Tibial nerve (tissue), 3 donors: ENCODE measurements around the gene ATF4.

Source experiments
- CTCF ChIP-seq, 5 experiments: fragments of 200-600 bp in 3 of 5; fragments of 450-650 bp in 2 of 5; sonication (generic) in 3 of 5; IDR thresholded peaks; one replicate each; pipeline ENCODE4 v1.5.1; 2016 to 2019; ENCODE audit warnings: antibody characterized with exemption in 5 of 5, mild to moderate bottlenecking in 3 of 5, moderate library complexity in 2 of 5
- POLR2A ChIP-seq, 2 donors: fragments of 450-650 bp; IDR thresholded peaks; one replicate each; pipeline ENCODE4 v1.6.1; 2017; ENCODE audit warnings: antibody characterized with exemption in 2 of 2, mild to moderate bottlenecking in 2 of 2, moderate library complexity in 2 of 2

- TF ChIP-seq CTCF (IDR thresholded peaks at IDR 0.05) (no peak), POLR2A (IDR thresholded peaks at IDR 0.05) (no peak)
These were observed 43.4 kb downstream of the ATF4 start for GRCh38 chr22:39563571-39564428.
